Endometrial microvascular endothelial cells (primary cell): Measurements from ENCODE around the gene MRPS18A. TPM values are rescaled to one million over a fixed set of nuclear protein-coding genes. Genes with fewer than 3 reads are reported as not detected.
"Not testable (repeated sequence)": the region's sequence is repeated elsewhere in the genome, so short reads cannot be mapped to it uniquely, and the experiment has no call there.

Experiments
- in situ Hi-C: cut with HindIII; loops from 2 replicates; pipeline ENCODE4 v1.10.0; 2017; ENCODE audit warnings: low sequenced_read_pairs, low pct_unique_long_range_greater_than_20kb; ENCODE audit errors: inconsistent ontology term
- total RNA-seq: library from RNA; depleted of rRNA; stranded (reverse); fragments of >200 nt; gene quantifications from one replicate; pipeline ENCODE4 v1.2.3, GENCODE V29; 2015; ENCODE audit errors: inconsistent ontology term

Gene MRPS18A
- total RNA-seq, 1 donor from 2014 or later = 32.7 TPM

DNA sequence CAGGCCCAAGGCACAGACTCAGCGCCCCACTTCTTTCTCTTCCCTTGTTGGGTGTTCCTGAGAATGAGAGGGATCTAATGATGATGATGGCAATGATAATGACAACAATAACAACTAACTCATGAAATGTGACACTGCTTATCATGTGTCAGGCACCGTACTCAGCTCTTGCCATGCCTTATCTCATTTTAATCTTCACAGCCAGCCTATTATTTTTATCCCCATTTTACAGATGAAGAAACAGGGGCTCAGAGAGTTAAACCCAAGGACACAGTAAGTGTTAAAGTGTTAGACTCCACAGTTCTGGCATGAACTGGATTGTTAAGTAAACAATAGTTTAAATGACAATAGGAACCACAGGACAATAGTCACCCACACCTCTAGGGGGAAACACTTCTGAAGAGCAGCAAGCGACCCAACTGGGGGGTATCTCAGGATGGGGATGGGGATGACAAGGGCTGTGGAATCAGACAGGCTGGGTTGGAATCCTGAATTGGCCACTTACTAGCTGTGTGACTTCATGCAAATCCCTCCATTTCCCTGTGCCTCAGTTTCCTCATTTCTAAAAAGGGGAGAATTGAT, 30.3 kb downstream of the MRPS18A start:
- in situ Hi-C loops = no loop called here

DNA sequence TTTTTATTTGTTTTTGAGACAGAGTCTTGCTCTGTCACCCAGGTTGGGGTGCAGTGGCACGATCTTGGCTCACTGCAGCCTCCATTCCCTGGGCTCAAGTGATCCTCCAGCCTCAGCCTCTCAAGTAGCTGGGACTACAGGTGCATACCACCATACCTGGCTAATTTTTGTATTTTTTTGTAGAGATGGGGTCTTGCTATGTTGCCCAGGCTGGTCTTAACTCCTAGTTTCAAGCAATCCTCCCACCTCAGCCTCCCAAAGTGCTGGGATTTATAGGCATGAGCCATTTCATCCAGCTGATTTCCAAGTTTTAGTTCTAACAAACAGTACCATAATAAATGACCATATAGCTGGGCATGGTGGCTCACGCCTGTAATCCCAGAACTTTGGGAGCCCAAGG, 34.8 kb downstream of the MRPS18A start:
- in situ Hi-C loops = not testable (repeated sequence)

DNA sequence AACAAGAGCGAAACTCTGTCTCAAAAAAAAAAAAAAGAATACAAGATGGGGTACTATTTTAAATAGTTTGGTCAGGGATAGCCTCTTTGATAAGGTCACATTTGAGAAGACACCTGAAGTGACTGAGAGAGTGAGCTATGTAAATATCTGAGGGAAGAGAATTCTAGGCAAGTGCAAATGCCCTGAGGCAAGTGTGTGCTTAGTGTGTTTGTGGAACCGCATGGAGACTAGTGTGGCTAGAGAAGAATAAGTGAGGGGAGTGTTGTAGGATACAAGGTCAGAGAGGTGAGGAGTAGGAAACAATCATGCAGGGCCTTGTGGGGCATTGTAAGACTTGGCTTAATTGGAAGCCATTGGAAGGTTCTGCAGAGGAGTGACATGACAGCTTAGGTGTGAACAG, 39.3 kb downstream of the MRPS18A start:
- in situ Hi-C loops = no loop called here

DNA sequence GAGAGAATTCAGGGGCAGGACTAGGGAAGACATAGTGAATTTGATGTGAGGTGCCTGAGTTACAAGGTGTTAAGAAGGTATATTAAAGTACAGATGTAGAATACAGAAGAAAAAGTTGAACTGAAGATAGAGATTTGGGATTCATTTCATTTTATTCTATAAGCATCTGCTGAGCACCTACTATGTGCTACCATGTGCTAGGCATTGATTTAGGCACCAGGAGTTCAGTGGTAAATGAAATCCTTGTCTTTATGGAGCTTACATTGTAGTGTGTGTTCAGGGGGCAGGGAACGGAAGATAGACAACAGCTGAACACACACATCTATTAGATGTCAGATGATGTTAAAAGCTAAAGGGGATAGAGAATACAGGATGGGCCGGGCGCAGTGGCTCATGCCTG, 40.0 kb downstream of the MRPS18A start:
- in situ Hi-C loops = no loop called here

DNA sequence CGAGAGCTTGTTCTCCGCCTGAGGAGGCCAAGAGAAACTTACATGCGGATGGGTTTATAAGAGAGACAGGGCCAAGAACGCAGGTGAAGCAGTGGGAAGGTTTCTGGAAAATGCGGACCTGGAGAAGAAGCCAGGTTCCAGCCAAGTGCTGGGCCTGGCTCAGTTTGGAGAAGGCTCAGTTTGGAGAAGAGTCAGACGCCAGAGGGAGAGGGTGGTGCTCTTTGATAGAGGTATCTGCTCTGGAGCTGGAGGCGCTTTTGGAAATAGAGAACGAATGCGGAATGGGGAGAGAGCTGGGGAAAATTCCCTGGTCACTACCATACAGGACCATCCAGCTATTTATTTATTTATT, 42.0 kb downstream of the MRPS18A start:
- in situ Hi-C loops = no loop called here

DNA sequence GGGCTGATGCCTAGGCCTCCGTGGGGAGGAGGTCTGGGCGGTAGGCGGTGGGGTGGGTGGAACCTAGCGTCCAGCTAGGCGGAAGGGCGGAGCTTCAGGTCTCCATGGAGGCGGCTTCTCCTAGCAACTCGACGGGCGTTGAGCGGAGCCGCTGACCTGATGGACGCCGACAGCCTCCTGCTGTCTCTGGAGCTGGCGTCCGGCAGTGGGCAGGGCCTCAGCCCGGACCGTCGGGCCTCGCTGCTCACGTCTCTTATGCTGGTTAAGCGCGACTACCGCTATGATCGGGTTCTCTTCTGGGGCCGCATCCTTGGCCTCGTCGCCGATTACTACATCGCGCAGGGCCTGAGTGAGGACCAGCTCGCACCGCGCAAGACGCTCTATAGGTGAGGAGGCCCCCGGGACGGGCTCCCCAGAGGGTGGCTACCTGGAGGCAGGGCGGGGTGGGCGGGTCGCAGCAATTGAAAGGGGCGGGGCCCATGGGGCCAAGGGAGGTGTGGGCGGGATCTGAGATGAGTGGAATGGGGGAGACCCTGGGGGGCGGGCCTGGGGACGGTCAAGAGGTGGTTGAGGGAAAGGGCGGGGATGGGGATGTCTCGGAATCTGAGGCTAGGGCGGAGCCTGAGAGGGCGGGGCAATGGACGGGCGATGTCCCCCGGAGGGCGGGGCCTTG, 42.5 kb downstream of the MRPS18A start, which contains the start of gene RSPH9:
TSS of gene RSPH9 (plus strand) at position 97 of the 673 bp plus-strand sequence. CDS start at position 160, 63 bp downstream.
- in situ Hi-C loops = no loop called here

DNA sequence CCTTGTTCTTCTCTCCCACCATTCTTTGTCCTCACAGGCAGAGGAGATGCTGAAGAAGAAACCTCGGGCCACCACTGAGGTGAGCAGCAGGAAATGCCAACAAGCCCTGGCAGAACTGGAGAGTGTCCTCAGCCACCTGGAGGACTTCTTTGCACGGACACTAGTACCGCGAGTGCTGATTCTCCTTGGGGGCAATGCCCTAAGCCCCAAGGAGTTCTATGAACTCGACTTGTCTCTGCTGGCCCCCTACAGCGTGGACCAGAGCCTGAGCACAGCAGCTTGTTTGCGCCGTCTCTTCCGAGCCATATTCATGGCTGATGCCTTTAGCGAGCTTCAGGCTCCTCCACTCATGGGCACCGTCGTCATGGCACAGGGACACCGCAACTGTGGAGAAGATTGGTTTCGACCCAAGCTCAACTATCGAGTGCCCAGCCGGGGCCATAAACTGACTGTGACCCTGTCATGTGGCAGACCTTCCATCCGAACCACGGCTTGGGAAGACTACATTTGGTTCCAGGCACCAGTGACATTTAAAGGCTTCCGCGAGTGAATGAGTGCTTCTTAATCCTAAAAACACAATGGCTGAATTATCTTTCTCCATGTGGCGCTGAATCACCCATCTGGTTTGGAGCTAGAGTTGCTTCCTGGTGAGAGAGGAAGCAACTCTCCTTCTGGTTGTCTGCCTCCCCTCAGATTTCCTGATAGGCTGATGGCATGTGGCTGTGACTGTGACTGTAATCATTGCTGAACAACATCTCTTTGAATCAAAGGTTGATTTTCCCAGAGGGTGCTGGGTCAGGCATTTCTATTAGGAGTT, 47.4 kb downstream of the MRPS18A start:
- in situ Hi-C loops = no loop called here

DNA sequence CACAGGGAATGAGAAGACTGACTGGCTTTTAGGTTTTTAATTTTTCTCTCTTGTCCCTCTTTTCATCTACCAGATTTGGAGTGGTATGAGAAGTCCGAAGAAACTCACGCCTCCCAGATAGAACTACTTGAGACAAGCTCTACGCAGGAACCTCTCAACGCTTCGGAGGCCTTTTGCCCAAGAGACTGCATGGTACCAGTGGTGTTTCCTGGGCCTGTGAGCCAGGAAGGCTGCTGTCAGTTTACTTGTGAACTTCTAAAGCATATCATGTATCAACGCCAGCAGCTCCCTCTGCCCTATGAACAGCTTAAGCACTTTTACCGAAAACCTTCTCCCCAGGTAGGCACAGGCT, 51.3 kb downstream of the MRPS18A start:
- in situ Hi-C loops = no loop called here

DNA sequence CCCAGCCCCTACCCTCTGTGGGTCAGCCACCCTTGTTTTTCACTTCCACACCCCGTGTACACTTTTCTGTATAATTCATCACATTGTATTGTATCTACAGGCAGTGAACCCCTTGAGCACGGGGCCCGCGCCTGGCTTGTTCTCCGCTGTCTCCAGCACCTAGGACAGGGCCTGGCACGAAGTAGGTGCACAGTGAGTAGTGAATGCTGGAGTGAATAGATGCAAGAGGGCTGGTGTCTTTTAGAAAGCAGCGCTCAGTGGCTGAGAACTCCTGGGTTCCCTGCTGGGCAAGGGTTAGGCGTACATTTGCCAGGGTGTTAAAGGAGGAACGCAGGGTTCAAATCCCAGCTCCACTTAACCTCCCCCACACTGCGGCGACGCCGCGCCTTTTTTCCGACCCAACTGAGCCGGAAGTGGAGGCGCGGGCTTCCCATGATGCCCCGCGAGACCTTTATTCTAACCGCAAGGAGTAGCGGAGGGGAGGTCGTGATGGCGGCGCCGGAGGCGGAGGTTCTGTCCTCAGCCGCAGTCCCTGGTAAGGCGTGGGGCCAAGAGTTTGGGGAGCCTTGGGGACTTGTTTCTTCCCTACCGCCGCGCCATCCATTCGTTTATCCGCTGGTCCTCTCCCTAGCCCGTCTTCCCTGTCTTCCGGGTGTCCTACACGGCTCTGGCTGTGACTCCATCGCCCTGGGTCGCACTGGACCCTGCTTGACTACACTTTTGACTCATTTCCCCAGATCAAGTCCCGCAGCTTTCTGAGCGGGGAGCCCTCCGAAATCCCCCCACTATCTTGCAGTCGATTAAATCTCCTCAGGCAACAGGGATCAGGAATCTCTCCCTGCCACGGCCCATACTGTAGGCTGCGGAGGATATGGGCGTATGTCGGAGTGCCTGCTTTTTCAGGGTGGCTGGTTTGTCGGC, 51.9 kb downstream of the MRPS18A start, which contains the start of gene MAD2L1BP:
TSS of gene MAD2L1BP (plus strand) at position 454 of the 921 bp plus-strand sequence. CDS start at position 490, 36 bp downstream.
- in situ Hi-C loops = no loop called here

DNA sequence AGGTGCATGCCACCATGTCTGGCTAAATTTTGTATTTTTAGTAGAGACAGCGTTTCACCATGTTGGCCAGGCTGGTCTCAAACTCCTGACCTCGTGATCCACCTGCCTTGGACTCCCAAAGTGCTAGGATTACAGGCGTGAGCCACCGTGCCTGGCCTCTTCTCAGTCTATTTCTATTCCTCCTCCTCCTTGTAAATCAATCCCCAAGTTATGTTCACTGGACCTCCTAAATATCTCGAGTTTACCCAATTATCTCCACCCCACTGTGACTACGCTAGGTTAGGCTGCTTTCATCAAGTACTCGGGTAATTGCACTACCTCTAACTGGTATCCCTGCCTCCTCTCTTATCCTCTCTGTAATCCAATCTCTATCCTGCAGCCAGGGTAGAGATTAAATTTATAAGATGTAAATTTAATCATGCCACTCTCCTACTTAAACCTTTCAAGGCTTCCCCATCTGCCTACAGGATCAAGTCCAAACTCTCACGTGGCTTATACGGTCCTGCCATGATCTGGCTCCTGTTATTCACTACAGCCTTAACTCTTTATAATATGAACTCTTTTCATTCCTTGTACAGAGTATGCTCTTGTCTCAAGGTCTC, 52.8 kb downstream of the MRPS18A start:
- in situ Hi-C loops = no loop called here

DNA sequence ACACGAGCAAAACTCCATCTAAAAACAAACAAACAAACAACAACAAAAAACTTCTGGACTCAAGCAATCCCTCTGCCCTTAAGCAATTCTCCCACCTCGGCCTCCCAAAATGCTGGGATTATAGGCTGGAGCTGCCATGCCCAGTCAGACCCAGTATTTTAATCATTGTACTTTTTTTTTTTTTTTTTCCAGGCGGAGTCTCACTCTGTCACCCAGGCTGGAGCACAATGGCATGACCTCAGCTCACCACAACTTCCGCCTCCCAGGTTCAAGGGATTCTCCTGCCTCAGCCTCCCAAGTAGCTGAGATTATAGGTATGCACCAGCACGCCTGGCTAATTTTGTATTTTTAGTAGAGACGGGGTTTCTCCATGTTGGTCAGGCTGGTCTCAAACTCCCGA, 54.6 kb downstream of the MRPS18A start:
- in situ Hi-C loops = not testable (repeated sequence)

DNA sequence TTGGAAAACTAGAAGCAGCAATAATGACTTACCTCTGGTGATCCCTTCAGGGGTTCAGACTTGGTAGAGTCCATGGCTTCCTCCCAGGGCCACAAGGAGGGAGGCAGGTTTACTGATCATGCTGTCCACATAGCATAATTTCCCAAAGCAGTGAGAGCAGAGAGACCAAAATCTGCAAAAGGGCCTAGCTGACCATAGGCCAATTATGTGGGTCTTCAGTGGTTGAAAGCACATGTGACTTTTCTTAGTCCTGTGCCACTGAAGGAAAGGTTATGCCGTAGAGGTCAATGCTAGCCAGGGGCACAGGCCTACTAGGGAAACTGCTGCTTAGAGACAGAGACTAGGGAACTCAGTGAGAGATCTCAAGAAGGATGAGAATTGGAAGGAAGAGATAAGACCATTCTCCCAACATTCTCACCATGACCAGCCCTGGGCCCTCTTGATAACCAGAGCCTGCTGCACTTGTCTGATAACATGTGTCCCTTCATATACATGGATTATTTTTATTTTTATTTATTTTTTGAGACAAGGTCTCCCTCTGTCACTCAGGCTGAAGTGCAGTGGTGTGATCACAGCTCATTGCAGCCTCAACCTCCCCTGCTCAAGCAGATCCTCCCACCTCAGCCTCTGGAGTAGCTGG, 56.5 kb downstream of the MRPS18A start:
- in situ Hi-C loops = no loop called here

DNA sequence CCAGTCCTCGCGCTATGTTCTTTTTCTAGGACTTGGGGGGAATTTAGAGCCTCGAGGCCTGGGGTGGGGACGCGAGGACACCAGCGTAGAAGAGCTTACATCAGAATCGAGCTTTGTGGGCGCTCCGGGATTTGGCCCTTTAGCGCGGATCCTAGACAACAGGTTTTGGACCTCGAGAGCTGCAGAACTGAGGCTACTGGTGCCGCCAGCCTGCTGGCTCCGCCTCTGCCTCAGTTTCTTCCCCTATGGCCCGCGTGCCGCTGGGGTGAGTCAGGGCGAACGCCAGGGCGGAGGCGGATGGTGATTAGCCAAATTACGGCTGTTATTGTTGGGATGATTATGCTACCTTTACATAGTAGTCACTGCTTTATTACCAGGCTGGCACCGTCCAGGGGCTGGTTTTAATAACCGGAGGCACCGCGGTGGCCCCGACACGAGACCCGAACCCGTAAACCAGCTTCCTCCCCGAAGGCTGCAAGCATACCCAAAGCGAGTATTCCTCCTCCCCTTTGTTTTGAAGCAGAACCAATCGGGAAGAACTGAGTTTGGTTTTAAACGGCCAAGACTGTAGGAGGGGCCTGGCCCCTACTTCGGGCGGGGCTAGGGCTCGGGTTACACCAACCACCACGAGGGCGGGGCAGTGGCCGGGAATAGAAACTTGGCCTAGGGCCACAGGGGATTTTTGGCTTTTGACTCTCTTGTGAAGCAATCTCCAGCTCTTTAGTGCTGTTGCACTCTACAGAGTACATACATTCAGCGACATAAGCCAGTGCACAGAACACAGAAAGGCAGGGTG, 57.9 kb downstream of the MRPS18A start:
- in situ Hi-C loops = no loop called here

DNA sequence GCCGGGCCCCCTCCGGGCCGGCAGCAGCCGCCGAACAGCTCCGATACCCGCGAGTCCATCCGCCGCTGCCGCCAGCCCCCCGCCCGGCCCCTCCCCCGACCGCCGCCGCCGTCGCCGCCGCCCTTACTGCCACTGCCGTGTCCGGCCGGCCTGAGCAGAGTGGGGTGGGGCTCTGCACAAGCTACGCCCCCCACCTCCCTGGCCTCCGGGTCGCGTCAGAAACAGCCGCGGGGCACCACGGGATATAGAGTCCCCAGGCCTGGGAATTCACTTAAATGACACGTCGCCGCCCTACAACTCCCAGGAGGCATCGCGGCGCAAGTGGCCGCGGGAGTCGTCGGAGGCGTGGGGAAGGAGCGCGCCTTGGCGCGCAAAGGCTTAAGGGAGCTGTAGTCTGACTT, 58.5 kb downstream of the MRPS18A start, which contains the start of gene GTPBP2:
TSS of gene GTPBP2 (minus strand) at position 161 of the 401 bp plus-strand sequence. CDS start at position 59, 102 bp downstream.
- in situ Hi-C loops = no loop called here

DNA sequence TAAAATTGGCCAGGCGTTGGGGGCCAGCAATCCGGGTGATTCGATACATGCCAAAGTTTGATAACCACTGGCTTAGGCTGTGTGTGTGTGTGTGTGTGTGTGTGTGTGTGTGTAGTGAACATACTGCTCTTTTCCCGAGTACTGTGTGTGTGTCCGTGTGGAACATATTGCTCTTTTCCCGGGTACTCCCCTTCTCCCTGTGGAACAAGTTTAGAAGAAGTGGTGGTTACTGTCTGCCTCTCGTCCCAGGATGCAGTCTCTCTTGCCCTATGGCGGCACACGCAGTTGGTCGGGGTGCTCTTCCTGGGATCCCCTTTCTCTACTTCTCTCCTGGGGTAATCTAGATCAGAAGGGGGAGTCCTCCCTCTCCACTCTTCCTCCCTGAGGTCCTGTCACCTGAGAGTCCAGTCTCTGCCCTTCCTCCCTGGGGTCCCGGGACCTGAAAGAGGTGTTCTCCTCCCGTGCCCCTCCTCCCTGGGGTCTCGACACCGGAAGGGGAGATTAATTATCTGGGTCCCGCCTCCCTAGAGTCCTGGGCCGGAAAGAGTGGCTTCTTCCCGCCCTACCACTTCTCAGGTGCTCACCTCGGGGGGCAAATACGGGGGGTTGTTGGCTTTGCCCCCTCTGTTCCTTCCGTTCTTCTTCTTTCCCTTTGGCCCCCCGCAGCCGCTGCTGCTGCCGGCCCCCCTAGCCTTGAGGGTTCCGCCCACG, 59.0 kb downstream of the MRPS18A start:
- in situ Hi-C loops = no loop called here

DNA sequence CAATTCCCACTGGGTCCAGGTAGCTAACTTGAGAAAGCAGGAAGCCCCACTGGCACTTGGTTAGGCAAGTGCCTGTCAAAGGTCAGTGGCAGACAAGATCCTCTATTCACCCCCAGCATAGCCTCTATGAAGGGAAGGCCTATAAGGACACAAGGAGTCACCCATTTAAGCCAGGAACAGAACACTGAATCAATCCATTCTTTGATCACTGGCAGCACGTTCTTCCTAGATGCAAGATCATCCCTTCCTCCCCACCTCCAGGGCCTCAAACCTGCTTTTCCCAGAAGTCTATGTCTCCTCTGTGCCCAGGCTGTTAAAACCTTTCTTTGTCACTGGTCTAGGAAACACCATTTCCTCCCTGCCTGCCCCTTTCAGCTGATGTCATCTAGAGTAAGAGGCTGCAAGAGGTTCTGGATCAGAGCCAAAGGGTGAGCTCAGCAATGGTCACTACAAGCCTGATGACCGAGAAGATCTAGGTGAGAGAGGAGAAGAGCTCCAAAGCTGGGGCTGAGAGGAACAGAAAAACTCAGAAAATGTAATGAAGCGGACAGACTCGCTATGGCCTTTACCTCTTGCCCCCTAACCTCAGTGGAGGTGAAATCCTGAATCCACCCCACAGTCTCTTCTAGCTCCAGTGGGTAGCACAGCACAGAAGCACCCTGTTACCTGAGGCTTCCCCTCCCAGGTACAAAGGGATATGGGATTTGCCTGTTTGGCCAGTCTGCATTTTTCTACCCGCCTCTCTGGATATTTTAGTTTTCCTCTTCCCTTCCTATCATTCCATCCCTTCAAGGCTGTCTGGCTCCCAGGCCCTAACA, 60.4 kb downstream of the MRPS18A start:
- in situ Hi-C loops = no loop called here
